ENCODE measurements around the gene PARD3B. TPM values are rescaled to one million over a fixed set of nuclear protein-coding genes. Genes with fewer than 3 reads are reported as not detected.

PARD3B gene
- total RNA-seq, 1 experiment from 2014 or later = 6.4 TPM

DNA sequence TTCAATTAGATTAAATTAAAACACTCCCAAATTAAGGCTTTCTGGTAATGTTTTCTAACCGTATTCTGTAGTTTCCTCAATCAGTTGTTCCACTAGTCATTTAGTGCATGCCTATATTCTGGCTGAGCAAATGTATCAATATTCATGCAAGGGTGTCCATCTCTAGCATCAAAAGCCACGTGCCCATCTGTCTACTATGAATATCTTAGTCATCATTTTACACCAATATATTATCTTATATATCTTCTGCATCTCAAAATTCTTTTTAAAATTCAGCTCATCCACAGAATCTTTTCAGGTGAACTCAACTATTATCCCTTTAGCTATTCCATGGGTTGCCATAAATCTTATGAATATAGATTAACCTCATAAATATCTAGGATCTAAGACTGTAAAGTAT is 488.2 kb downstream of the PARD3B start:
- no peaks in the 10 kb centered on the region for H3K4me1 Mint-ChIP-seq
- Histone ChIP-seq H3K4ac (ENCODE audit: low read depth, low read length) (no peak overlapping the region), H2AK5ac (ENCODE audit: insufficient read length, low read length) (no peak overlapping the region), H2BK5ac (ENCODE audit: insufficient read length, low read length) (no peak overlapping the region), H4K91ac (ENCODE audit: insufficient read length, low read depth, low read length) (no peak overlapping the region), H3K9me3 (ENCODE audit: control insufficient read depth, low read depth, low read length) (no peaks in the 10 kb centered on the region), H3K79me2 (ENCODE audit: insufficient read depth, low read length) (no peaks in the 10 kb centered on the region), H3K4me1 (ENCODE audit: insufficient read depth, low read length) (no peaks in the 10 kb centered on the region), H3K27ac (ENCODE audit: insufficient read length, low read depth, low read length) (no peak overlapping the region), H3T11ph (ENCODE audit: low read length) (no peak overlapping the region), H3K23ac (ENCODE audit: insufficient read length, low read depth, low read length) (no peak overlapping the region), H3K4me2 (ENCODE audit: insufficient read depth, insufficient read length, low read length) (no peak overlapping the region), H3K9ac (ENCODE audit: extremely low read depth, insufficient read length, low read length) (no peak overlapping the region), H2BK15ac (ENCODE audit: low read depth, low read length) (no peak overlapping the region), H4K8ac (replicated peaks; ENCODE audit: insufficient read length, low read depth, low read length) (no peak overlapping the region), H4K5ac (ENCODE audit: insufficient read length, low read depth, low read length) (no peak overlapping the region), H2BK20ac (ENCODE audit: low read depth, low read length, poor library complexity, severe bottlenecking) (no peak overlapping the region), H2BK120ac (ENCODE audit: low read depth, low read length, poor library complexity, severe bottlenecking) (no peak overlapping the region), H3K79me1 (ENCODE audit: insufficient read depth, low read depth, low read length, poor library complexity, severe bottlenecking) (no peaks in the 10 kb centered on the region), H3K18ac (ENCODE audit: insufficient read length, low read depth, low read length) (no peak overlapping the region), H3K56ac (ENCODE audit: insufficient read length, low read depth, low read length) (no peak overlapping the region), H4K20me1 (ENCODE audit: control insufficient read depth, insufficient read depth, insufficient read length) (no peaks in the 10 kb centered on the region), H2AFZ (ENCODE audit: low read length) (no peak overlapping the region), H3K14ac (ENCODE audit: insufficient read depth, low read length) (no peak overlapping the region), H3K23me2 (ENCODE audit: insufficient read length, low read depth, low read length, poor library complexity, severe bottlenecking) (no peaks in the 10 kb centered on the region), H3K27me3 (ENCODE audit: insufficient read depth, low read length) (no peaks in the 10 kb centered on the region), H2BK12ac (ENCODE audit: insufficient read length, low read depth, low read length) (no peak overlapping the region)
- no CpG with 5 or more reads among the region's 2 CpGs for WGBS (ENCODE audit: extremely low coverage, insufficient read length, low lambda C conversion rate)
- TF ChIP-seq, protein P1, sequence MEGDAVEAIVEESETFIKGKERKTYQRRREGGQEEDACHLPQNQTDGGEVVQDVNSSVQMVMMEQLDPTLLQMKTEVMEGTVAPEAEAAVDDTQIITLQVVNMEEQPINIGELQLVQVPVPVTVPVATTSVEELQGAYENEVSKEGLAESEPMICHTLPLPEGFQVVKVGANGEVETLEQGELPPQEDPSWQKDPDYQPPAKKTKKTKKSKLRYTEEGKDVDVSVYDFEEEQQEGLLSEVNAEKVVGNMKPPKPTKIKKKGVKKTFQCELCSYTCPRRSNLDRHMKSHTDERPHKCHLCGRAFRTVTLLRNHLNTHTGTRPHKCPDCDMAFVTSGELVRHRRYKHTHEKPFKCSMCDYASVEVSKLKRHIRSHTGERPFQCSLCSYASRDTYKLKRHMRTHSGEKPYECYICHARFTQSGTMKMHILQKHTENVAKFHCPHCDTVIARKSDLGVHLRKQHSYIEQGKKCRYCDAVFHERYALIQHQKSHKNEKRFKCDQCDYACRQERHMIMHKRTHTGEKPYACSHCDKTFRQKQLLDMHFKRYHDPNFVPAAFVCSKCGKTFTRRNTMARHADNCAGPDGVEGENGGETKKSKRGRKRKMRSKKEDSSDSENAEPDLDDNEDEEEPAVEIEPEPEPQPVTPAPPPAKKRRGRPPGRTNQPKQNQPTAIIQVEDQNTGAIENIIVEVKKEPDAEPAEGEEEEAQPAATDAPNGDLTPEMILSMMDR (conservative IDR thresholded peaks at IDR 0.05) = no peak
- no peaks in the 10 kb centered on the region for H3K9me3 Mint-ChIP-seq
- no peak overlapping the region for H3K27ac Mint-ChIP-seq
- no peak overlapping the region for H3K4me3 Mint-ChIP-seq
- no peaks in the 10 kb centered on the region for H3K27me3 Mint-ChIP-seq (ENCODE audit: low read depth)
- DNase-seq = no peak
- no peaks in the 10 kb centered on the region for H3K36me3 Mint-ChIP-seq (ENCODE audit: insufficient read depth in 1 of 3, low read depth in 3 of 3)

Data from H9 (cell line).